ENCODE results near the gene TMEM267.
"Not testable (repeated sequence)": the region's sequence is repeated elsewhere in the genome, so short reads cannot be mapped to it uniquely, and the experiment has no call there.

The TMEM267 gene

GRCh38 chr5:43441575-43441974, 42.1 kb downstream of the TMEM267 start:
- DNase-seq: not testable (repeated sequence)

- DNase-seq: no peak
These were observed 46.5 kb downstream of the TMEM267 start for GRCh38 chr5:43437062-43437660.

DNA sequence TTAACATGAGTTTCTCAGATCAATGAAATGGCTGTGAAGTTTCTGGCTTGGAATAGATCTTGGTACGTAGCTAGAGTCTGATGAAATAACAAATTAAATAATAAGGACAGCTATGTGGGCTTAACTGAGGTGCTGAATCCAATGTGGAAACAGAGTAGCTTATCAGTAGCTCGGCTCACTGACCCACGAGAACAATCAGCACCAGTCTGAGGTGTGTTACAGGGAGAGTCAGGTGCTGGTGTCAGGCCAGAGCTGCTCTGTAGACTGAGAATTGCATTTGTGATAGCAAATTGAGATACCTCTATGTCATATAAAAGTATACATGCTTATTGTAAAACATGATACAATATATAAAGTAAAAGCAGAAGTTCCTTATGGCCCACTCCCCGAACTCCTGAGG, 50.3 kb downstream of the TMEM267 start:
- no peak for DNase-seq

GRCh38 chr5:43432486-43433375, 50.9 kb downstream of the TMEM267 start:
- no peak for DNase-seq

DNA sequence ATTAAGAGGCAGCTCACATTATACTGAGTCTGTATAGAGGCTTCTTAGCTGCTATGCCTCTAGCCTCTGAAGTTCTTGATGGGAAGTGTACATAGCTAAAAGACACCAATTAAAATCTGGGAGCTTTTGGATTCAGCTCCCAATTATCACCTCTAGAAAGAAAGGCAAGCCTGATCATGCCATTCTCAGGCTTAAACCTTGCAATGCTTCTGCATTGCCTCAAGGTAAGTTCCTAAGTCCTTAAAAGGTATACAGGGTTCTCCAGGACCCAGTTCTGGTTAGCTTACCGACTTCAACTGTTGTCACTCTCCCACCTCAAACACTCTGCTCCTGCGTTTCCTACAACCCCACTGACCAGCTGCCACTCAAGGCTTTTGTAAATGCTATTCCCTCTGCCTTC, 54.0 kb downstream of the TMEM267 start:
- no peak for DNase-seq

DNA sequence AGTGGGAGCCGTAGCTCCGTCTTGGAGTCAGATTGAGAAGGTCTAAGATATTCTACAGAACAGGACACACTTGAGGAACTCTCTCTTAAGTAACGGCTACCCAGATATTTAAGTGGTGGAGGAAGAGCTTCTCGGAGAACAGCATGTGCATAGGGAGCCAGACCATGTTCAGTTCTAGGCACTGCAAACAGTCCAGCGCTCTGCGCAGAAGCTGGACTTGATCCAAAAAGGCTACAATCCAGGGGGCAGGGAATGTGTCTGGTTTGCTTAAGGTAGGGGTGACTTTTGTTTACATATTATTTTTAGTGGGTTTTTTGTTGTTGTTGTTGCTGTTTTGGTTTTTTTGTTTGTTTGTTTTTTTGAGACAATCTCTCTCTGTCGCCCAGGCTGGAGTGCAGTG, 54.6 kb downstream of the TMEM267 start:
- no peak for DNase-seq

- DNase-seq: no peak
These were observed 56.4 kb downstream of the TMEM267 start for GRCh38 chr5:43427306-43427705.

DNA sequence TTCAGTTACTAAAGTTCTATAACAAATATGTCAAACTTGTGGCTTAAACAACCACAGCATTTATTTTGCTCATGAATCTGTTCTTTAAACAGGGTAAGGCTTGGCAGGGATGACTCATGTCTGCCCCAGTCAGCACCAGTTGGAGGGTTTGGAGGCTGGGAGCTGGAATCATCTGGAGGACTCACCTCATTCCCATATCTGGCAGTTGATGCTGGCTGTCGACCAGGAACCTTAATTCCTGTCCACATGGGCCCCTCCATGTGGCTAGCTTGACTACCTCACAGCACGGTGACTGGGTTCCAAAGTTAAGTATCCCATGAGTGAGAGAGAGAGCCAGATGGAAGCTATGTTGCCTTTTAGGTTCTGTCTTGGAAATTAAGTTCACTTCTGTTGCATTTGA, 57.7 kb downstream of the TMEM267 start:
- DNase-seq: no peak

- DNase-seq: not testable (repeated sequence)
These were observed 60.6 kb downstream of the TMEM267 start for GRCh38 chr5:43423086-43423485.

- DNase-seq: no peak
These were observed 61.5 kb downstream of the TMEM267 start for GRCh38 chr5:43422143-43422542.

DNA sequence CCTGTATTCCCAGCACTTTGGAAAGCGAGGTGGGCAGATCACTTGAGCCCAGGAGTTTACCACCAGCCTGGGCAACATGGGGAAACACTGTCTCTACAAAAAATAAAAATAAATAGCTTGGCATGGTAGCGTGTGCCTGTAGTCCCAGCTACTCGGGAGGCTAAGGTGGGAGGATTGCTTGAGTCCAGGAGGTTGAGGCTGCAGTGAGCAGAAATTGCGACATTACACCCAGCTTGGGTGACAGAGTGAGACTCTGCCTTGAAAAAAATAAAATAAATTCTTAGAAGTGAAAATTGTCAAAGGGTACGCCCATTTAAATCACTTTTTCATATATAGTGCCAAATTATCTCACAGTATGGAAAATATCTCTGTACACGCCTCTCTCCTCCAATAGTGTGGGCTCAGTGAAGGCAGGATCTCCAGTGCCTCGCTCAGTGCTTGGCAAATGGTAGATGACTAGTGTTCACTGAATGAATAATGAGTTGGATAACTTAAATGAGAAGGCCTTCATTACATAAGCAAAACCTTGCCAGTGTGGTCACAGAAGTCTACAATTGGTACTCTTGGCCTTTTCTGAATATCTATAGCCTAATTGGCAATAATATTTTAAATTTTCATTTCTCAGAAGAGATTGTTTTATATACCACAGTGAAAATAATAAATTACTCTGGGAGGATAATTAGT, 62.1 kb downstream of the TMEM267 start:
- no peak for DNase-seq

DNA sequence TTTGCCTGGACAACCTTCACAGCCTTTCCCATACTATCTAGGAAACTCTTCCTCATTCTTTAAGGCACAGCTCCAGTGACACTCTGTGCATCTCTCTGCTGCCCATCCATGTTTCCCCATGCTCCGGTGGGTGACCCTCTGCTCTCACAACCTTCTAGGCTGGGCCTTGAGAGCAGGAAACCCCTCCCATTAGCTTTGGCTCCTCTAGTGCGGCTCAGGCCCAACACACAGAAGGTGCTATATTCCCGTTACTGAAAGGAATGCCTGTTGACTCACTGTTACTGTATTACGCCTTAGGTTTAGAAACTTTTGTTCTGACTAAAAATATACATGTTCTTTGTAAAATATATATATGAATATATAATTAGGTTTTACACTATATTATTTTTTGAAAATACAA, 63.4 kb downstream of the TMEM267 start:
- no peak for DNase-seq

DNA sequence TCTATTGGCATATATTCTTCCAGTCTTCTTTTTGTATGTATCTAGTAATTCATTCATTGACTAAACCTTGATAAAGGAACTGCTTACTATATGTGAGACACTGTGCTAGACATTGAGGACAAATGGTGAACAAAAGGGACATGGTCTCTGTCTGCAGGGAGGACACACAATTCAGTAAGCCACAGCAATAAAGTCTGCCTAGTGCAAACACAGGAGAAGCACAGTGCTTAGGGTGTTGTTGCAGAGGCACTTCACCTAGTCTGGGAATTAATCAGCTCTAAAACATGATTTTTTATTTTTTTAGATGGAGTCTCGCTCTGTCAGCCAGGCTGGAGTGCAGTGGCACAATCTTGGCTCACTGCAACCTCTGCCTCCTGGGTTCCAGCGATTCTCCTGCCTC, 65.1 kb downstream of the TMEM267 start:
- no peak for DNase-seq

- DNase-seq: no peak
These were observed 66.8 kb downstream of the TMEM267 start for GRCh38 chr5:43416803-43417394.

- DNase-seq: no peak
These were observed 67.5 kb downstream of the TMEM267 start for GRCh38 chr5:43415935-43416802.

DNA sequence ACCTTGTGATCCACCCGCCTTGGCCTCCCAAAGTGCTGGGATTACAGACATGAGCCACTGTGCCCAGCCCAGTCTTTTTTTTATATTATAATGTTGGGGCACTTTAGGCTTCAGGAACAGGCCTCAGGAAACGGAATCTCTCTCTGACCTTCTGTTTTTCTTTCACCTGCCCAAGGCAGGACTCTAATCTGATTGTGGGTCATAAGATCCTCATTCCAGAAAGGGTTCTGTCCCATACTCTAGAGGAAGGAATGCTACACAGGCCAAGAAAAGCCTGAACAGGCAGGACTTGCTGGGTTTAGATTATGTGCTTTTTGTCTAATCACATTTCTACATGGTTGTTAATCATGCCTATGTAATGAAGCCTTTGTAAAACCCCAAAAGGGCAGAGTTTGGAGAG, 69.7 kb downstream of the TMEM267 start:
- DNase-seq: no peak

GRCh38 chr5:43412644-43413043, 71.0 kb downstream of the TMEM267 start:
- no peak for DNase-seq

- DNase-seq: no peak
These were observed 71.5 kb downstream of the TMEM267 start, which contains the start of gene CCL28 for GRCh38 chr5:43412156-43412555. Gene CCL28 (minus strand): TSS chr5:43412391. CDS start chr5:43412316, 75 bp downstream.

GRCh38 chr5:43411495-43411894, 72.2 kb downstream of the TMEM267 start:
- DNase-seq: no peak

- no peak for DNase-seq
These were observed 73.3 kb downstream of the TMEM267 start for GRCh38 chr5:43410414-43410813.

- DNase-seq: no peak
These were observed 73.8 kb downstream of the TMEM267 start for GRCh38 chr5:43409809-43410271.

- not testable (repeated sequence) for DNase-seq
These were observed 81.1 kb downstream of the TMEM267 start for GRCh38 chr5:43402524-43403066.

Measured in SW 1271 (cell line).